Fibroblast of lung (primary cell): ENCODE measurements around the gene RNMT. TPM values are rescaled to one million over a fixed set of nuclear protein-coding genes. Genes with fewer than 3 reads are reported as not detected.
A peak's percentile ranks its signal among the peaks of the same experiment; 100 is the strongest.
"Not testable (repeated sequence)": the region's sequence is repeated elsewhere in the genome, so short reads cannot be mapped to it uniquely, and the experiment has no call there.

ENCODE experiments used
- DNase-seq, 2 donors: peaks; one replicate each; pipeline versions ENCODE4 v3.0.0 to v3.0.0-alpha.2; 2010; ENCODE audit warnings: low read depth in 2 of 2
- H2AFZ ChIP-seq: 2 replicates; pipeline ENCODE4 v1.5.1; 2012; ENCODE audit warnings: low read length, control low read depth, inconsistent platforms
- H3K27ac ChIP-seq: 2 replicates; pipeline ENCODE4 v1.5.1; 2011; ENCODE audit warnings: low read length, control low read depth; ENCODE audit not compliant: insufficient read depth
- H3K27me3 ChIP-seq: 2 replicates; pipeline ENCODE4 v1.5.1; 2011; ENCODE audit warnings: mild to moderate bottlenecking, low read length; ENCODE audit not compliant: control insufficient read depth, insufficient read depth
- H3K36me3 ChIP-seq: 2 replicates; pipeline ENCODE4 v1.5.1; 2011; ENCODE audit warnings: low read length; ENCODE audit not compliant: control insufficient read depth, insufficient read depth
- H3K4me1 ChIP-seq: 2 replicates; pipeline ENCODE4 v1.5.1; 2011; ENCODE audit warnings: low read length; ENCODE audit not compliant: control insufficient read depth, insufficient read depth; ENCODE audit errors: extremely low read depth
- H3K4me2 ChIP-seq: 2 replicates; pipeline ENCODE4 v1.5.1; 2011; ENCODE audit warnings: low read length, control low read depth; ENCODE audit not compliant: insufficient read depth; ENCODE audit errors: extremely low read depth
- H3K4me3 ChIP-seq, 4 experiments: fragments of 200-600 bp in 1 of 4; sonication (generic) in 1 of 4; replicated peaks in 1 of 4; 2 replicates each; pipeline ENCODE4 v1.5.1; 2011 to 2016; ENCODE audit warnings: low read length in 4 of 4, low read depth in 3 of 4, mild to moderate bottlenecking in 3 of 4, control low read depth in 2 of 4, inconsistent platforms in 1 of 4, mixed read lengths in 1 of 4; ENCODE audit not compliant: insufficient read depth in 1 of 4; ENCODE audit errors: control extremely low read depth in 1 of 4
- H3K79me2 ChIP-seq: 2 replicates; pipeline ENCODE4 v1.5.1; 2012; ENCODE audit warnings: mild to moderate bottlenecking, low read length, inconsistent platforms; ENCODE audit not compliant: control insufficient read depth, insufficient read depth
- H3K9ac ChIP-seq: 2 replicates; pipeline ENCODE4 v1.5.1; 2011; ENCODE audit warnings: mild to moderate bottlenecking, low read length, control low read depth; ENCODE audit not compliant: insufficient read depth
- H3K9me3 ChIP-seq: 2 replicates; pipeline ENCODE4 v1.5.1; 2012; ENCODE audit warnings: low read depth, low read length; ENCODE audit not compliant: control insufficient read depth, insufficient read depth
- H4K20me1 ChIP-seq: 2 replicates; pipeline ENCODE4 v1.5.1; 2011; ENCODE audit warnings: low read length; ENCODE audit not compliant: control insufficient read depth, insufficient read depth; ENCODE audit errors: extremely low read depth
- CTCF ChIP-seq, 2 donors: IDR thresholded peaks in 1 of 2; conservative IDR thresholded peaks in 1 of 2; 1 replicate in 1 of 2; 2 replicates in 1 of 2; pipeline ENCODE4 v1.5.1; 2011 to 2012; ENCODE audit warnings: low read length in 2 of 2, control low read depth in 1 of 2, inconsistent platforms in 1 of 2, low read depth in 1 of 2, mild to moderate bottlenecking in 1 of 2
- EZH2 ChIP-seq: IDR thresholded peaks from 2 replicates; pipeline ENCODE4 v1.5.1; 2012; ENCODE audit warnings: low read length, control low read depth, mild to moderate bottlenecking; ENCODE audit errors: missing control alignments
- polyA minus RNA-seq: library from RNA; depleted of rRNA, polyadenylated mRNA; stranded (reverse); fragments of >200 nt; gene quantifications from 2 replicates; pipeline ENCODE4 v1.2.3, GENCODE V29; 2011; ENCODE audit warnings: low replicate concordance
- polyA plus RNA-seq, 2 donors: library from polyadenylated mRNA; depleted of rRNA in 1 of 2; stranded (reverse) in 1 of 2; unstranded in 1 of 2; fragments of >200 nt; gene quantifications; 2 replicates each; pipeline ENCODE4 v1.2.1, GENCODE V29; 2011 to 2012; ENCODE audit warnings: missing spikeins in 1 of 2
- total RNA-seq: library from RNA; depleted of rRNA; stranded (reverse); fragments of >200 nt; gene quantifications from 2 replicates; pipeline ENCODE4 v1.2.1, GENCODE V29; 2014

RNMT gene
- total RNA-seq, result 15.9 and 17.2 TPM in 2 replicates
- polyA plus RNA-seq, result 16.0 and 18.2 TPM in 2 replicates
- polyA plus RNA-seq (2012), result 16.5 and 18.8 TPM in 2 replicates
- 9.3 and 12.5 TPM in 2 replicates for polyA minus RNA-seq

GRCh38 chr18:13726232-13726971 is at the start of gene RNMT, which contains the start of gene FAM210A:
Gene RNMT, plus strand, starts transcription at chr18:13726673. Its CDS starts 4,845 bp downstream, at chr18:13731518.
Gene FAM210A, minus strand, starts transcription at chr18:13726558. Its CDS starts 44,481 bp downstream, at chr18:13682077.
- peak within 1 kb of the TSS; percentile 82 for H3K4me2 ChIP-seq
- peak within 1 kb of the TSS; percentile 90 to 98 (median 96) for H3K4me3 ChIP-seq
- peaks cover 79% of the 10 kb centered on the region for H3K79me2 ChIP-seq
- H3K4me1 ChIP-seq, result no peaks in the 10 kb centered on the region
- no peak for TF ChIP-seq EZH2
- no peak for TF ChIP-seq CTCF (conservative IDR thresholded peaks at IDR 0.05 in 1 of 2, IDR thresholded peaks at IDR 0.05 in 1 of 2; ENCODE audit: low read depth in 1 of 2, low read length in 2 of 2)
- peak within 1 kb of the TSS; percentile 89 for H2AFZ ChIP-seq
- DNase-seq, result peak; percentile 96
- H3K9ac ChIP-seq, result peak within 1 kb of the TSS; percentile 95
- H3K9me3 ChIP-seq, result no peaks in the 10 kb centered on the region
- H4K20me1 ChIP-seq, result no peaks in the 10 kb centered on the region
- no peaks in the 10 kb centered on the region for H3K36me3 ChIP-seq
- no peaks in the 10 kb centered on the region for H3K27me3 ChIP-seq
- peak within 1 kb of the TSS; percentile 98 for H3K27ac ChIP-seq

GRCh38 chr18:13677350-13677749 is 49.1 kb upstream of the RNMT start:
- H3K4me1 ChIP-seq, H3K79me2 ChIP-seq, H3K4me2 ChIP-seq, DNase-seq, H3K27me3 ChIP-seq, H2AFZ ChIP-seq, H3K4me3 ChIP-seq, H3K9ac ChIP-seq, H3K27ac ChIP-seq, H3K36me3 ChIP-seq, H4K20me1 ChIP-seq, H3K9me3 ChIP-seq: not testable (repeated sequence)

- Histone ChIP-seq H3K4me1 (no peaks in the 10 kb centered on the region), H3K4me2 (no peak overlapping the region), H3K9ac (no peak overlapping the region), H4K20me1 (no peaks in the 10 kb centered on the region), H3K36me3 (no peaks in the 10 kb centered on the region), H3K9me3 (no peaks in the 10 kb centered on the region), H3K4me3 (no peak overlapping the region), H3K27ac (no peak overlapping the region), H2AFZ (no peak overlapping the region), H3K27me3 (no peaks in the 10 kb centered on the region), H3K79me2 (peaks cover 3% of the 10 kb centered on the region)
- no peak for DNase-seq
- TF ChIP-seq EZH2 (no peak), CTCF (conservative IDR thresholded peaks at IDR 0.05 in 1 of 2, IDR thresholded peaks at IDR 0.05 in 1 of 2; ENCODE audit: low read depth in 1 of 2, low read length in 2 of 2) (peak; percentile 25 to 43)
Observed at GRCh38 chr18:13680612-13681011, 45.9 kb upstream of the RNMT start.
